Upper lobe of left lung (tissue), 4 donors: ENCODE measurements around the gene EFHD2.
A peak's percentile ranks its signal among the peaks of the same experiment; 100 is the strongest.

Experiments used
- POLR2A ChIP-seq, 4 donors: fragments of 450-650 bp; IDR thresholded peaks; one replicate each; pipeline ENCODE4 v1.5.1; 2016 to 2017; ENCODE audit warnings: antibody characterized with exemption in 4 of 4, mild to moderate bottlenecking in 2 of 4
- POLR2AphosphoS5 ChIP-seq, 2 donors: sonication (generic); formaldehyde crosslinking; IDR thresholded peaks; one replicate each; pipeline ENCODE4 v1.5.1; 2017; ENCODE audit warnings: antibody characterized with exemption in 2 of 2
- TF ChIP-seq, protein P1 (sequence below), 6 experiments: fragments of 450-650 bp in 4 of 6; fragments of 200-600 bp in 2 of 6; sonication (generic) in 2 of 6; IDR thresholded peaks; one replicate each; pipeline ENCODE4 v1.5.1; 2016 to 2019; ENCODE audit warnings: antibody characterized with exemption in 6 of 6

DNA sequence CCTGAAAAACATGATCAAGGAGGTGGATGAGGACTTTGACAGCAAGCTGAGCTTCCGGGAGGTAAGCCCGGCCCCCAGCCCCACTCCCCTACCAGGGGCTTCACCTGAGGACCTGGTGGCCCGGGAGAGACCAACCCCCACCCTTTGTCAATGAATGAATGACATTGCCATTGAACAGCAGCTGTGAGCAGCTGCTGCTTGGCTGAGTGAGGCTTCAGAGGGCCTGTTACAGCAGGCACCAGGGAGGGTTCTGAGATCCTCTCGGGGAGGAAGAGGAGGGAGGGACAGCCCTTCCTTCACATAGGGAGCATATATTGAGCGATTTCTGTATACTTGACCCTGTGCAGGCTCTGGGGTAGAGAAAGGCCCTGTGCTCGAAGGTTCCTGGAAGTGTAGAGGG is 16.3 kb downstream of the EFHD2 start:
- TF ChIP-seq, protein P1, sequence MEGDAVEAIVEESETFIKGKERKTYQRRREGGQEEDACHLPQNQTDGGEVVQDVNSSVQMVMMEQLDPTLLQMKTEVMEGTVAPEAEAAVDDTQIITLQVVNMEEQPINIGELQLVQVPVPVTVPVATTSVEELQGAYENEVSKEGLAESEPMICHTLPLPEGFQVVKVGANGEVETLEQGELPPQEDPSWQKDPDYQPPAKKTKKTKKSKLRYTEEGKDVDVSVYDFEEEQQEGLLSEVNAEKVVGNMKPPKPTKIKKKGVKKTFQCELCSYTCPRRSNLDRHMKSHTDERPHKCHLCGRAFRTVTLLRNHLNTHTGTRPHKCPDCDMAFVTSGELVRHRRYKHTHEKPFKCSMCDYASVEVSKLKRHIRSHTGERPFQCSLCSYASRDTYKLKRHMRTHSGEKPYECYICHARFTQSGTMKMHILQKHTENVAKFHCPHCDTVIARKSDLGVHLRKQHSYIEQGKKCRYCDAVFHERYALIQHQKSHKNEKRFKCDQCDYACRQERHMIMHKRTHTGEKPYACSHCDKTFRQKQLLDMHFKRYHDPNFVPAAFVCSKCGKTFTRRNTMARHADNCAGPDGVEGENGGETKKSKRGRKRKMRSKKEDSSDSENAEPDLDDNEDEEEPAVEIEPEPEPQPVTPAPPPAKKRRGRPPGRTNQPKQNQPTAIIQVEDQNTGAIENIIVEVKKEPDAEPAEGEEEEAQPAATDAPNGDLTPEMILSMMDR (IDR thresholded peaks at IDR 0.05): no peak
- TF ChIP-seq POLR2AphosphoS5 (IDR thresholded peaks at IDR 0.05) (peak in 1 of 2 donors; percentile 19), POLR2A (IDR thresholded peaks at IDR 0.05) (no peak)
